ENCODE data around the gene NMNAT2. TPM values are rescaled to one million over a fixed set of nuclear protein-coding genes. Genes with fewer than 3 reads are reported as not detected.
A peak's percentile ranks its signal among the peaks of the same experiment; 100 is the strongest.

Gene NMNAT2
- total RNA-seq, 4 donors from 2014 or later = 0.60 to 1.7 (median 0.92) TPM

GRCh38 chr1:183328371-183328770, 89.8 kb downstream of the NMNAT2 start:
- H3K27ac ChIP-seq = peak overlapping the region in 2 of 4 donors; percentile 42 to 43
- no peak for TF ChIP-seq POLR2A (IDR thresholded peaks at IDR 0.05)
- TF ChIP-seq CTCF (IDR thresholded peaks at IDR 0.05) = no peak
- TF ChIP-seq EP300 (IDR thresholded peaks at IDR 0.05) = no peak
- 100% methylated on average over 1 of the region's 1 CpG; no CpG with 5 or more reads in 1 of the 2 donors for WGBS, 2 donors
- H3K4me1 ChIP-seq = peaks cover 0 to 25% (median 0%) of the 10 kb centered on the region in 4 donors
- H3K9me3 ChIP-seq = no peaks in the 10 kb centered on the region
- peaks cover 0 to 4% of the 10 kb centered on the region in 2 donors for H3K27me3 ChIP-seq
- DNase-seq (ENCODE audit: low spot score in 2 of 2) = no peak
- no peaks in the 10 kb centered on the region for H3K36me3 ChIP-seq
- H3K4me3 ChIP-seq = no peak overlapping the region

- no peaks in the 10 kb centered on the region for H3K36me3 ChIP-seq
- peak overlapping the region; percentile 4 to 43 (median 27) for H3K27ac ChIP-seq
- H3K4me1 ChIP-seq = peaks cover 0 to 25% (median 0%) of the 10 kb centered on the region in 4 donors
- no peak for DNase-seq (ENCODE audit: low spot score in 2 of 2)
- peaks cover 0 to 4% of the 10 kb centered on the region in 2 donors for H3K27me3 ChIP-seq
- H3K9me3 ChIP-seq = no peaks in the 10 kb centered on the region
- WGBS, 2 donors = 46 to 64% methylated on average over 11 of the region's 11 CpGs
- H3K4me3 ChIP-seq = no peak overlapping the region
- TF ChIP-seq POLR2A (IDR thresholded peaks at IDR 0.05) (no peak), EP300 (IDR thresholded peaks at IDR 0.05) (peak in 1 of 2 donors; percentile 6), CTCF (IDR thresholded peaks at IDR 0.05) (no peak)
Observed at GRCh38 chr1:183327434-183328290, 90.5 kb downstream of the NMNAT2 start.

- DNase-seq (ENCODE audit: low spot score in 2 of 2) = no peak
Observed at GRCh38 chr1:183323849-183324683, 94.1 kb downstream of the NMNAT2 start.

GRCh38 chr1:183319606-183320005, 98.6 kb downstream of the NMNAT2 start:
- no peak overlapping the region for H3K4me3 ChIP-seq

More at GRCh38 chr1:183323849-183324683, 94.1 kb downstream of the NMNAT2 start:
- TF ChIP-seq EP300 (IDR thresholded peaks at IDR 0.05) = no peak
- no peak for TF ChIP-seq CTCF (IDR thresholded peaks at IDR 0.05)
- no peak for TF ChIP-seq POLR2A (IDR thresholded peaks at IDR 0.05)
- H3K36me3 ChIP-seq = no peaks in the 10 kb centered on the region
- no peaks in the 10 kb centered on the region for H3K27me3 ChIP-seq
- H3K4me1 ChIP-seq = peaks cover 0 to 17% (median 0%) of the 10 kb centered on the region in 4 donors
- WGBS, 2 donors = 77 to 85% methylated on average over 7 of the region's 7 CpGs
- no peak overlapping the region for H3K27ac ChIP-seq
- H3K4me3 ChIP-seq = no peak overlapping the region
- no peaks in the 10 kb centered on the region for H3K9me3 ChIP-seq

More at GRCh38 chr1:183319606-183320005, 98.6 kb downstream of the NMNAT2 start:
- 75 to 81% methylated on average over 4 of the region's 4 CpGs for WGBS, 2 donors
- Histone ChIP-seq H3K27me3 (no peaks in the 10 kb centered on the region), H3K27ac (peak overlapping the region in 1 of 4 donors; percentile 85), H3K36me3 (no peaks in the 10 kb centered on the region), H3K9me3 (no peaks in the 10 kb centered on the region), H3K4me1 (peaks cover 0 to 24% (median 6%) of the 10 kb centered on the region in 4 donors)
- no peak for TF ChIP-seq CTCF (IDR thresholded peaks at IDR 0.05)
- TF ChIP-seq POLR2A (IDR thresholded peaks at IDR 0.05) = no peak
- no peak for TF ChIP-seq EP300 (IDR thresholded peaks at IDR 0.05)
- DNase-seq (ENCODE audit: low spot score in 2 of 2) = no peak
